Neural progenitor cell (in vitro differentiated cells): Measurements from ENCODE around the gene GALNT8.

Experiments used
- EZH2phosphoT487 ChIP-seq: fragments of 200-600 bp; sonication (generic); IDR thresholded peaks from 2 replicates; pipeline ENCODE4 v1.6.1; 2017; ENCODE audit warnings: antibody characterized with exemption
- TF ChIP-seq, protein P1 (sequence below): fragments of 200-600 bp; sonication (generic); IDR thresholded peaks from 2 replicates; pipeline ENCODE4 v1.5.1; 2017; ENCODE audit warnings: antibody characterized with exemption, mild to moderate bottlenecking

DNA sequence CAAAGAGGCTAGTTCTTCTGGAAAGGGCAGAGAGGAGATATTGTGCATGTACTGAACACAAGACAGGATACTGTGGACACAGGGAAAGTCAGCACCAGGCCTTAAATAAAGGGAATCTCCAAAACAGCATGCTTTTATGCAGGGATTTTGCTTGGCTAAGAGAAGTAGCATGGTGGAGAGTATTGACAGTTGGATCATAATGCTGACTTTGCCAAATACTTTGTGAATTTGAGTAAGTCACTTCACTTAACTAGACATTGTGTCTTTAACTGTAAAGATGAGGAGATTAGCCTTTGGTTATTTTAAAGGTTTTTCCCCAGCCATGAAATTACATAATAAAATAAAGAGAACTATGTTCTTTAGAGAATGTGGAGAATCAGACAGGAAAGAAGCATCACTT lies 24.5 kb downstream of the GALNT8 start:
- TF ChIP-seq, protein P1, sequence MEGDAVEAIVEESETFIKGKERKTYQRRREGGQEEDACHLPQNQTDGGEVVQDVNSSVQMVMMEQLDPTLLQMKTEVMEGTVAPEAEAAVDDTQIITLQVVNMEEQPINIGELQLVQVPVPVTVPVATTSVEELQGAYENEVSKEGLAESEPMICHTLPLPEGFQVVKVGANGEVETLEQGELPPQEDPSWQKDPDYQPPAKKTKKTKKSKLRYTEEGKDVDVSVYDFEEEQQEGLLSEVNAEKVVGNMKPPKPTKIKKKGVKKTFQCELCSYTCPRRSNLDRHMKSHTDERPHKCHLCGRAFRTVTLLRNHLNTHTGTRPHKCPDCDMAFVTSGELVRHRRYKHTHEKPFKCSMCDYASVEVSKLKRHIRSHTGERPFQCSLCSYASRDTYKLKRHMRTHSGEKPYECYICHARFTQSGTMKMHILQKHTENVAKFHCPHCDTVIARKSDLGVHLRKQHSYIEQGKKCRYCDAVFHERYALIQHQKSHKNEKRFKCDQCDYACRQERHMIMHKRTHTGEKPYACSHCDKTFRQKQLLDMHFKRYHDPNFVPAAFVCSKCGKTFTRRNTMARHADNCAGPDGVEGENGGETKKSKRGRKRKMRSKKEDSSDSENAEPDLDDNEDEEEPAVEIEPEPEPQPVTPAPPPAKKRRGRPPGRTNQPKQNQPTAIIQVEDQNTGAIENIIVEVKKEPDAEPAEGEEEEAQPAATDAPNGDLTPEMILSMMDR = no peak
- TF ChIP-seq EZH2phosphoT487 = no peak
